Measurements from ENCODE around the gene OR6M1. TPM values are rescaled to one million over a fixed set of nuclear protein-coding genes. Genes with fewer than 3 reads are reported as not detected.

OR6M1 gene
- polyA plus RNA-seq, 2 of the 4 experiments (the other 2 are of a cell fraction) = not detected

DNA sequence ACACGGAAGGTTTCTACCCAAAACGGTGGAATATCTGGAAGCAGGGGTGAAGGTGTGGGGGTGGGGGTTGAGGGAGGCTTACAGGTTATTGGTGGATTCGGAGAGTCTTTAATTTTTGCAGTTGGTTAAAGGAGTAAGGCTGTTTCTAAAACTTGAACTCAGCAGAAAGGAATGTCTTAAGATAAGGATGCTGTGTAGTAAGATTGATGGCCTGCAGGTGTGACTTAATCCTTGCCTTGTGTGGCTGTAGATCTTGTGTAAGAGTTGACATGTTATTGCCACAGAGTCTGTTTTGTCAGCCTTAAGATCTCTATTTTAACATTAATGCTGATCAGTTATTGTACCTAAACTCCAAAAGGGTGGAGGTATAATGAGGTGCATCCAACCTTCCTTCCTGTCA lies 16.4 kb upstream of the OR6M1 start:
- no peaks in the 10 kb centered on the region for H3K4me1 ChIP-seq
- ChIA-PET CTCF (no interaction called here), POLR2A (no interaction called here)
- H3K9me3 ChIP-seq = no peaks in the 10 kb centered on the region
- TF ChIP-seq KDM1A (IDR thresholded peaks at IDR 0.05; ENCODE audit: low read depth) (no peak), SREBF2 (IDR thresholded peaks at IDR 0.05) (no peak), HOXB13 (CRISPR knock-in tag; IDR thresholded peaks at IDR 0.05; ENCODE audit: low read depth) (no peak)
- DNase-seq (ENCODE audit: low read depth in 1 of 2, low spot score in 1 of 2) (no peak), FAIRE-seq (no peak), ATAC-seq (no peak; a peak in 1 of 6 replicates)
- H3K27ac ChIP-seq = no peak overlapping the region
- WGBS (ENCODE audit: missing lambda C conversion rate) = 16% methylated on average over 3 of the region's 3 CpGs
- H3K4me2 ChIP-seq = no peak overlapping the region
- no peak overlapping the region for H3K4me3 ChIP-seq

DNA sequence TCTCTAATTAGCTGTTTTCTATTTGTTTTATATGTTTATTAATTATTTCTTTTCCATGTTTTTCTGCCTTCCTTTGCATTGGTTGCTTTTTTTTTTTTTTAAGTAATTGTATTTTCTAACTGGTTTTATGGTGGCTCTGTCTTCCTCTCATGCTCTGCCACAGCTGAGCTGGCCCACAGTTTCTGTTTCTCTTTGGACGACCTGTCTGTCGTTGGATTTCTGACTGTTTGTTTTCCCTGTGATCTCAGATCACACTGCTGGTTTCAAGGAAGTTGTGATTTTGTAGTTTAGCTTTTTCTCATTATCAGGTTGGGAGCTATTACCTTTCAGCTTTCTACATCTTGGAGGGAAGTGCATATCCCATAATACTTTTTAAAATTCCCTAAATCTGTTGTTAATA lies 15.9 kb upstream of the OR6M1 start:
- Histone ChIP-seq H3K4me3 (no peak overlapping the region), H3K4me1 (no peaks in the 10 kb centered on the region), H3K4me2 (no peak overlapping the region), H3K9me3 (no peaks in the 10 kb centered on the region), H3K27ac (no peak overlapping the region)
- ChIA-PET CTCF (no interaction called here), POLR2A (no interaction called here)
- 0% methylated on average over 2 of the region's 2 CpGs for WGBS (ENCODE audit: missing lambda C conversion rate)
- no peak for TF ChIP-seq GATA3 (IDR thresholded peaks at IDR 0.05; ENCODE audit: borderline replicate concordance)
- no peak for TF ChIP-seq CBX8 (IDR thresholded peaks at IDR 0.05)
- TF ChIP-seq, protein P1, sequence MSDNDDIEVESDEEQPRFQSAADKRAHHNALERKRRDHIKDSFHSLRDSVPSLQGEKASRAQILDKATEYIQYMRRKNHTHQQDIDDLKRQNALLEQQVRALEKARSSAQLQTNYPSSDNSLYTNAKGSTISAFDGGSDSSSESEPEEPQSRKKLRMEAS (IDR thresholded peaks at IDR 0.05) = no peak
- TF ChIP-seq CEBPB (IDR thresholded peaks at IDR 0.05) = no peak
- no peak for TF ChIP-seq RNF2 (IDR thresholded peaks at IDR 0.05; ENCODE audit: borderline replicate concordance, low read depth)
- no peak for TF ChIP-seq POLR2A (IDR thresholded peaks at IDR 0.05; ENCODE audit: low read length)
- no peak for ATAC-seq
- no peak for FAIRE-seq
- DNase-seq (ENCODE audit: low read depth in 1 of 2, low spot score in 1 of 2) = no peak

DNA sequence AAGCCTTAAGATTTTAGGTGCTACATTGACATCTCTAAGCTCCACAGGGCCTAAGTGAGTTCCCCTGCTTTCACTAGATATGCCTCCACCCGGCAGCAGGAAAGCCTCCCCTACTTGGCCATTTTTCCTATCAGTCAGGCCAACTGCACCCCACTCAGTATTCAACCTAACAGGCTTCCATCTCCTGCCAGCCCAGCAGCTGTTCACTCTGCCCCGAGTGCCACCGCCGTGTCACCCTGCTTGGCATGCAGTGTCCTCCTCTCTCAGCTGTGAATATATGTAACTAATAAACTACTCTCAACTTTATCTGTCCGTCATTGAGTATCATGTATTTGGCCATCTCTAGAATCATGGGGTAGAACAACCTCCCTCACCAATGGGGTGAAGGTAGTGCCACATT lies 9.0 kb upstream of the OR6M1 start:
- no peak for TF ChIP-seq RFX5 (IDR thresholded peaks at IDR 0.05)
- no peak for TF ChIP-seq TP53 (CRISPR knock-in tag; IDR thresholded peaks at IDR 0.05)
- TF ChIP-seq, protein P2, sequence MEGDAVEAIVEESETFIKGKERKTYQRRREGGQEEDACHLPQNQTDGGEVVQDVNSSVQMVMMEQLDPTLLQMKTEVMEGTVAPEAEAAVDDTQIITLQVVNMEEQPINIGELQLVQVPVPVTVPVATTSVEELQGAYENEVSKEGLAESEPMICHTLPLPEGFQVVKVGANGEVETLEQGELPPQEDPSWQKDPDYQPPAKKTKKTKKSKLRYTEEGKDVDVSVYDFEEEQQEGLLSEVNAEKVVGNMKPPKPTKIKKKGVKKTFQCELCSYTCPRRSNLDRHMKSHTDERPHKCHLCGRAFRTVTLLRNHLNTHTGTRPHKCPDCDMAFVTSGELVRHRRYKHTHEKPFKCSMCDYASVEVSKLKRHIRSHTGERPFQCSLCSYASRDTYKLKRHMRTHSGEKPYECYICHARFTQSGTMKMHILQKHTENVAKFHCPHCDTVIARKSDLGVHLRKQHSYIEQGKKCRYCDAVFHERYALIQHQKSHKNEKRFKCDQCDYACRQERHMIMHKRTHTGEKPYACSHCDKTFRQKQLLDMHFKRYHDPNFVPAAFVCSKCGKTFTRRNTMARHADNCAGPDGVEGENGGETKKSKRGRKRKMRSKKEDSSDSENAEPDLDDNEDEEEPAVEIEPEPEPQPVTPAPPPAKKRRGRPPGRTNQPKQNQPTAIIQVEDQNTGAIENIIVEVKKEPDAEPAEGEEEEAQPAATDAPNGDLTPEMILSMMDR (IDR thresholded peaks at IDR 0.05) = no peak
- TF ChIP-seq, protein P3, sequence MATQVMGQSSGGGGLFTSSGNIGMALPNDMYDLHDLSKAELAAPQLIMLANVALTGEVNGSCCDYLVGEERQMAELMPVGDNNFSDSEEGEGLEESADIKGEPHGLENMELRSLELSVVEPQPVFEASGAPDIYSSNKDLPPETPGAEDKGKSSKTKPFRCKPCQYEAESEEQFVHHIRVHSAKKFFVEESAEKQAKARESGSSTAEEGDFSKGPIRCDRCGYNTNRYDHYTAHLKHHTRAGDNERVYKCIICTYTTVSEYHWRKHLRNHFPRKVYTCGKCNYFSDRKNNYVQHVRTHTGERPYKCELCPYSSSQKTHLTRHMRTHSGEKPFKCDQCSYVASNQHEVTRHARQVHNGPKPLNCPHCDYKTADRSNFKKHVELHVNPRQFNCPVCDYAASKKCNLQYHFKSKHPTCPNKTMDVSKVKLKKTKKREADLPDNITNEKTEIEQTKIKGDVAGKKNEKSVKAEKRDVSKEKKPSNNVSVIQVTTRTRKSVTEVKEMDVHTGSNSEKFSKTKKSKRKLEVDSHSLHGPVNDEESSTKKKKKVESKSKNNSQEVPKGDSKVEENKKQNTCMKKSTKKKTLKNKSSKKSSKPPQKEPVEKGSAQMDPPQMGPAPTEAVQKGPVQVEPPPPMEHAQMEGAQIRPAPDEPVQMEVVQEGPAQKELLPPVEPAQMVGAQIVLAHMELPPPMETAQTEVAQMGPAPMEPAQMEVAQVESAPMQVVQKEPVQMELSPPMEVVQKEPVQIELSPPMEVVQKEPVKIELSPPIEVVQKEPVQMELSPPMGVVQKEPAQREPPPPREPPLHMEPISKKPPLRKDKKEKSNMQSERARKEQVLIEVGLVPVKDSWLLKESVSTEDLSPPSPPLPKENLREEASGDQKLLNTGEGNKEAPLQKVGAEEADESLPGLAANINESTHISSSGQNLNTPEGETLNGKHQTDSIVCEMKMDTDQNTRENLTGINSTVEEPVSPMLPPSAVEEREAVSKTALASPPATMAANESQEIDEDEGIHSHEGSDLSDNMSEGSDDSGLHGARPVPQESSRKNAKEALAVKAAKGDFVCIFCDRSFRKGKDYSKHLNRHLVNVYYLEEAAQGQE (IDR thresholded peaks at IDR 0.05) = no peak
- no peak for TF ChIP-seq HOXB13 (CRISPR knock-in tag; IDR thresholded peaks at IDR 0.05; ENCODE audit: low read depth)
- no peak for TF ChIP-seq HOXA7 (CRISPR knock-in tag; IDR thresholded peaks at IDR 0.05)
- no peak for TF ChIP-seq SMC3 (IDR thresholded peaks at IDR 0.05)
- TF ChIP-seq HDAC2 (IDR thresholded peaks at IDR 0.05) = no peak
- no peak for TF ChIP-seq RNF2 (IDR thresholded peaks at IDR 0.05; ENCODE audit: borderline replicate concordance, low read depth)
- no peak for TF ChIP-seq EP300 (IDR thresholded peaks at IDR 0.05)
- no peak for TF ChIP-seq FOXS1 (CRISPR knock-in tag; IDR thresholded peaks at IDR 0.05)
- no peak for TF ChIP-seq GATA3 (IDR thresholded peaks at IDR 0.05; ENCODE audit: borderline replicate concordance)
- TF ChIP-seq, protein P4, sequence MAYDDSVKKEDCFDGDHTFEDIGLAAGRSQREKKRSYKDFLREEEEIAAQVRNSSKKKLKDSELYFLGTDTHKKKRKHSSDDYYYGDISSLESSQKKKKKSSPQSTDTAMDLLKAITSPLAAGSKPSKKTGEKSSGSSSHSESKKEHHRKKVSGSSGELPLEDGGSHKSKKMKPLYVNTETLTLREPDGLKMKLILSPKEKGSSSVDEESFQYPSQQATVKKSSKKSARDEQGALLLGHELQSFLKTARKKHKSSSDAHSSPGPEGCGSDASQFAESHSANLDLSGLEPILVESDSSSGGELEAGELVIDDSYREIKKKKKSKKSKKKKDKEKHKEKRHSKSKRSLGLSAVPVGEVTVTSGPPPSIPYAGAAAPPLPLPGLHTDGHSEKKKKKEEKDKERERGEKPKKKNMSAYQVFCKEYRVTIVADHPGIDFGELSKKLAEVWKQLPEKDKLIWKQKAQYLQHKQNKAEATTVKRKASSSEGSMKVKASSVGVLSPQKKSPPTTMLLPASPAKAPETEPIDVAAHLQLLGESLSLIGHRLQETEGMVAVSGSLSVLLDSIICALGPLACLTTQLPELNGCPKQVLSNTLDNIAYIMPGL (CRISPR knock-in tag; IDR thresholded peaks at IDR 0.05; ENCODE audit: borderline replicate concordance) = no peak
- no peak for TF ChIP-seq ZC3H11A (IDR thresholded peaks at IDR 0.05)
- TF ChIP-seq FOSB (CRISPR knock-in tag; IDR thresholded peaks at IDR 0.05) = no peak
- ChIA-PET CTCF (no interaction called here), POLR2A (no interaction called here)
- ATAC-seq (no peak), FAIRE-seq (no peak), DNase-seq (ENCODE audit: low read depth in 1 of 2, low spot score in 1 of 2) (no peak)
- H3K27ac ChIP-seq = no peak overlapping the region
- no peak overlapping the region for H3K4me3 ChIP-seq
- H3K9me3 ChIP-seq = no peaks in the 10 kb centered on the region
- H3K4me2 ChIP-seq = no peak overlapping the region
- no peaks in the 10 kb centered on the region for H3K4me1 ChIP-seq
- WGBS (ENCODE audit: missing lambda C conversion rate) = 38% methylated on average over 5 of the region's 5 CpGs

Measured in A549 (cell line).